GM23248 (cell line): ENCODE measurements around the gene XG. TPM values are rescaled to one million over a fixed set of nuclear protein-coding genes. Genes with fewer than 3 reads are reported as not detected.

ENCODE experiments used
- DNase-seq: peaks from one replicate; pipeline ENCODE4 v3.0.0-alpha.2; 2015
- H2AFZ ChIP-seq: fragments of 200-600 bp; sonication (generic); 2 replicates; pipeline ENCODE4 v1.6.1; 2016; ENCODE audit warnings: antibody characterized with exemption
- H3F3A ChIP-seq: fragments of 200-600 bp; sonication (generic); 2 replicates; pipeline ENCODE4 v1.6.1; 2016; ENCODE audit warnings: mild to moderate bottlenecking, antibody characterized with exemption, mixed run types; ENCODE audit not compliant: insufficient read depth
- H3K27ac ChIP-seq: fragments of 200-600 bp; sonication (generic); 2 replicates; pipeline ENCODE4 v1.5.1; 2016; ENCODE audit warnings: mild to moderate bottlenecking
- H3K27me3 ChIP-seq: fragments of 200-600 bp; sonication (generic); replicated peaks from 2 replicates; pipeline ENCODE4 v1.6.1; 2016; ENCODE audit warnings: mild to moderate bottlenecking; ENCODE audit not compliant: insufficient read depth
- H3K36me3 ChIP-seq: fragments of 200-600 bp; sonication (generic); 2 replicates; pipeline ENCODE4 v1.6.1; 2016; ENCODE audit warnings: low read depth, mild to moderate bottlenecking
- H3K4me1 ChIP-seq: fragments of 200-600 bp; sonication (generic); 2 replicates; pipeline ENCODE4 v1.6.1; 2016; ENCODE audit warnings: mild to moderate bottlenecking; ENCODE audit not compliant: insufficient read depth
- H3K4me2 ChIP-seq: fragments of 200-600 bp; sonication (generic); one replicate; pipeline ENCODE4 v1.6.1; 2016; ENCODE audit warnings: mild to moderate bottlenecking; ENCODE audit not compliant: unreplicated experiment
- H3K4me3 ChIP-seq: fragments of 200-600 bp; sonication (generic); 2 replicates; pipeline ENCODE4 v1.5.1; 2016; ENCODE audit warnings: mild to moderate bottlenecking
- H3K79me2 ChIP-seq: fragments of 200-600 bp; sonication (generic); 2 replicates; pipeline ENCODE4 v1.6.1; 2016; ENCODE audit warnings: mild to moderate bottlenecking; ENCODE audit not compliant: insufficient read depth
- H3K9ac ChIP-seq: fragments of 200-600 bp; sonication (generic); 2 replicates; pipeline ENCODE4 v1.6.1; 2016; ENCODE audit warnings: mild to moderate bottlenecking
- H3K9me2 ChIP-seq: fragments of 200-600 bp; sonication (generic); 2 replicates; pipeline ENCODE4 v1.6.1; 2016; ENCODE audit warnings: mixed run types, mild to moderate bottlenecking, moderate library complexity; ENCODE audit not compliant: insufficient read depth
- H3K9me3 ChIP-seq: fragments of 200-600 bp; sonication (generic); one replicate; pipeline ENCODE4 v1.6.1; 2017; ENCODE audit warnings: low read depth
- H4K20me1 ChIP-seq: fragments of 200-600 bp; sonication (generic); 2 replicates; pipeline ENCODE4 v1.6.0; 2016; ENCODE audit not compliant: insufficient read depth
- EZH2 ChIP-seq: fragments of 200-600 bp; sonication (generic); IDR thresholded peaks from 2 replicates; pipeline ENCODE4 v1.6.1; 2018; ENCODE audit warnings: antibody characterized with exemption, mild to moderate bottlenecking; ENCODE audit not compliant: insufficient read depth, poor library complexity, severe bottlenecking
- EZH2phosphoT487 ChIP-seq: fragments of 200-600 bp; sonication (generic); IDR thresholded peaks from 2 replicates; pipeline ENCODE4 v1.6.1; 2018; ENCODE audit warnings: antibody characterized with exemption, moderate library complexity, mild to moderate bottlenecking, low read depth; ENCODE audit not compliant: insufficient read depth
- WGBS, 2 experiments: methylation state at CpG; one replicate each; pipeline ENCODE4 v1.1.6; 2015 to 2017; ENCODE audit warnings: low lambda C conversion rate in 2 of 2, low coverage in 1 of 2; ENCODE audit errors: missing lambda C conversion rate in 2 of 2; 5-methylcytosine and 5-hydroxymethylcytosine counted together
- in situ Hi-C: fragments of 300-500 bp; cut with MboI; formaldehyde crosslinking; loops from 2 replicates; pipeline ENCODE4 v1.15.0; 2020
- polyA plus RNA-seq: library from polyadenylated mRNA; unstranded; fragments of >200 nt; fragmentation: Nextera tagmentation; extraction: Ambion mirVana; gene quantifications from 2 replicates; pipeline ENCODE4 v1.2.1, GENCODE V29; 2016
- total RNA-seq: library from RNA; depleted of rRNA; stranded (reverse); fragments of >200 nt; shearing (Covaris generic); gene quantifications from 2 replicates; pipeline ENCODE4 v1.2.3, GENCODE V29; 2014; rRNA removed

Gene XG
- total and polyA plus RNA-seq, 2 experiments from 2014 or later = 21.4 to 48.4 TPM

GRCh38 chrX:2855761-2856160 lies 103.9 kb downstream of the XG start:
- Histone ChIP-seq H3K9me3 (no peaks in the 10 kb centered on the region), H2AFZ (no peak overlapping the region), H3K4me1 (no peaks in the 10 kb centered on the region), H3K36me3 (no peaks in the 10 kb centered on the region), H4K20me1 (no peaks in the 10 kb centered on the region), H3K4me3 (no peak overlapping the region), H3K9me2 (no peaks in the 10 kb centered on the region), H3K27me3 (no peaks in the 10 kb centered on the region), H3F3A (no peaks in the 10 kb centered on the region), H3K27ac (no peak overlapping the region), H3K79me2 (no peaks in the 10 kb centered on the region), H3K9ac (no peak overlapping the region), H3K4me2 (no peak overlapping the region)
- 75 to 98% methylated on average over 2 of the region's 2 CpGs for WGBS, 2 experiments
- TF ChIP-seq EZH2phosphoT487 (no peak), EZH2 (no peak)
- in situ Hi-C loops = no loop called here
- no peak for DNase-seq

GRCh38 chrX:2857566-2857965 lies 105.7 kb downstream of the XG start:
- no peak overlapping the region for H2AFZ ChIP-seq
- no peaks in the 10 kb centered on the region for H3K27me3 ChIP-seq
- in situ Hi-C loops = no loop called here
- H3K79me2 ChIP-seq = no peaks in the 10 kb centered on the region
- no peak for TF ChIP-seq EZH2
- TF ChIP-seq EZH2phosphoT487 = no peak
- H3K27ac ChIP-seq = no peak overlapping the region
- H3K9me2 ChIP-seq = no peaks in the 10 kb centered on the region
- H3K4me2 ChIP-seq = no peak overlapping the region
- H3F3A ChIP-seq = no peaks in the 10 kb centered on the region
- H4K20me1 ChIP-seq = no peaks in the 10 kb centered on the region
- no peaks in the 10 kb centered on the region for H3K9me3 ChIP-seq
- H3K9ac ChIP-seq = no peak overlapping the region
- H3K4me3 ChIP-seq = no peak overlapping the region
- no peaks in the 10 kb centered on the region for H3K4me1 ChIP-seq
- H3K36me3 ChIP-seq = no peaks in the 10 kb centered on the region
- 75 to 83% methylated on average over 3 of the region's 3 CpGs for WGBS, 2 experiments
- DNase-seq = no peak

DNA sequence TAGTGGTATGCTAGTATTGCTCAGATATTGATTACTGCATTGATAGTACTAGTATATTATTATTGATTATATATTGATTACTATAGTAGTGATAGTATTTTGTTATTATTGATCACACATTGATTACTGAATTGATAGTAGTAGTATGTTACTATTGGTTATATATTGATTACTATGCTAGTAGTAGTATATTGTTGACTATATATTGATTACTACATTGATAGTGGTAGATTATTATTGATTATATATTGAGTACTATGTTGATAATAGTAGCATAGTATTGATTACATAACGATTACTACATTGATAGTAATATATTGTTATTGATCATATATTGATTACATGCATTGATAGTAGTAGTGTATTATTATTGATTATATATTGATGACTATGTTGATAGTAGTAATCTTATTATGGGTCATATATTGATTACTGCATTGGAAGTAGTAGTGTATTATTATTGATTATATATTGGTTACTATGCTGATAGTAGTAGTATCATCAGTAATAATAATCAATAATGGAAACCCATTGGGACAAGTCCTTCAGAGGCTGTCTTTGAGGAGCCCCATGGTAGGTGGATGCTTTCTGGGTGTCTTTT lies 107.5 kb downstream of the XG start:
- no peak overlapping the region for H3K27ac ChIP-seq
- no peaks in the 10 kb centered on the region for H3K36me3 ChIP-seq
- TF ChIP-seq EZH2phosphoT487 (no peak), EZH2 (no peak)
- no peak overlapping the region for H3K4me3 ChIP-seq
- no peak overlapping the region for H3K9ac ChIP-seq
- H3K4me2 ChIP-seq = no peak overlapping the region
- in situ Hi-C loops = no loop called here
- no peaks in the 10 kb centered on the region for H3K79me2 ChIP-seq
- H4K20me1 ChIP-seq = no peaks in the 10 kb centered on the region
- no peaks in the 10 kb centered on the region for H3K9me3 ChIP-seq
- no peaks in the 10 kb centered on the region for H3K27me3 ChIP-seq
- no peaks in the 10 kb centered on the region for H3K9me2 ChIP-seq
- H3F3A ChIP-seq = no peaks in the 10 kb centered on the region
- H2AFZ ChIP-seq = no peak overlapping the region
- DNase-seq = no peak
- 79 to 86% methylated on average over 1 of the region's 1 CpG for WGBS, 2 experiments
- no peaks in the 10 kb centered on the region for H3K4me1 ChIP-seq

DNA sequence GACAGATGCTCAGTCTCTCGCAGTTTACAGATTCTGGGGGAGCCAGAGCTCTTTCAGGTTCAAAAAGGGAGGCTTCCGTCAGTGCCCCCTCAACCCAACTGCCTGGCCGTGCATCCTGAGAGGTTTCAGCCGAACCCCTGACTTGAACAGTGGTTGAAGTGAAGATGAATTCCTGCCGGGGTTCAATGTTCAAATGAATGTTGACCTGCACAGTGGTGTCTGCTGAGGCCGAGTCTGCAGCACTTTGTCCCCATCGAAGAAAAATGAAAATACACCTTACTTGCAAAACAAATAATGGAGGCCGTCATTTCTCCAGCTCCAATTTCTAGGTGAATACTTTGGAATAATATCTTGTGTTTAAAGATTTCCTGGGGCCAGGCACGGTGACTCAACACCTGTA lies 110.6 kb downstream of the XG start:
- Histone ChIP-seq H3K9ac (no peak overlapping the region), H3K4me3 (no peak overlapping the region), H3K36me3 (no peaks in the 10 kb centered on the region), H4K20me1 (no peaks in the 10 kb centered on the region), H3K79me2 (no peaks in the 10 kb centered on the region), H3K4me2 (no peak overlapping the region), H3K9me2 (no peaks in the 10 kb centered on the region), H3F3A (no peaks in the 10 kb centered on the region), H3K4me1 (no peaks in the 10 kb centered on the region), H3K27ac (no peak overlapping the region), H2AFZ (no peak overlapping the region), H3K27me3 (no peaks in the 10 kb centered on the region), H3K9me3 (no peaks in the 10 kb centered on the region)
- in situ Hi-C loops = no loop called here
- no peak for DNase-seq
- 47 to 59% methylated on average over 6 to 9 of the region's 9 CpGs for WGBS, 2 experiments
- TF ChIP-seq EZH2 (no peak), EZH2phosphoT487 (no peak)

- Histone ChIP-seq H3K4me1 (no peaks in the 10 kb centered on the region), H3K27me3 (no peaks in the 10 kb centered on the region), H3F3A (no peaks in the 10 kb centered on the region), H3K4me3 (no peak overlapping the region), H3K9ac (no peak overlapping the region), H3K9me2 (no peaks in the 10 kb centered on the region), H3K27ac (no peak overlapping the region), H3K9me3 (no peaks in the 10 kb centered on the region), H3K79me2 (no peaks in the 10 kb centered on the region), H2AFZ (no peak overlapping the region), H4K20me1 (no peaks in the 10 kb centered on the region), H3K36me3 (no peaks in the 10 kb centered on the region), H3K4me2 (no peak overlapping the region)
- WGBS, 2 experiments = 41 to 51% methylated on average over 6 of the region's 6 CpGs
- no peak for DNase-seq
- TF ChIP-seq EZH2 = no peak
- no peak for TF ChIP-seq EZH2phosphoT487
- in situ Hi-C loops = no loop called here
Observed at GRCh38 chrX:2863646-2864045, 111.8 kb downstream of the XG start.

Other genes with a start within 250 kb of the XG start
- 395 and 505 TPM in 2 replicates for gene CD99, start 60.7 kb upstream of the XG start, total RNA-seq
- 975 and 1,003 TPM in 2 replicates for gene CD99, start 60.7 kb upstream of the XG start, polyA plus RNA-seq
- 0.38 and 0.43 TPM in 2 replicates for gene GYG2, start 76.9 kb downstream of the XG start, total RNA-seq
- gene GYG2, start 76.9 kb downstream of the XG start, polyA plus RNA-seq = 0.86 and 1.2 TPM in 2 replicates
- gene ARSD, start 177.3 kb downstream of the XG start, total RNA-seq = 11.7 and 12.3 TPM in 2 replicates
- 9.2 and 10.7 TPM in 2 replicates for gene ARSD, start 177.3 kb downstream of the XG start, polyA plus RNA-seq